ENCODE results near the gene SH3RF3.

DNA sequence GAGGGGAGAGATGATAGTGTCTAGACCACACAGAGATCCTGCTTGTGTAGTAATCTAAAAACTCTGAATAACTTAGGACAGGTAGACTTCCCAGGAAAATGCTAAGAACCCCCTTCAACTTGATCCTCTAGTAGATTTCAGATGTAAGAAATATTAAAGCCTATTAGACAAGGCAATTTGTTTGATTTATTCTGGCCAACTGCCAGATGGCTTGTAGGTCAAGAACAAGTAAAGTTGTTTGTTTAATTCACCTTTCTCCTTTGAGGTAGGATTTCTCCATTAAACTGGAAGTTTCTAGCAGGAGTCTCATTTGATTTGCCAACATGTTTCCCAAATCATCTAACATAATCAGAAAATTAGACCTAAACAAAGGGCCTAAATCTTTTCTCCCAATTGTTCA is 48.6 kb downstream of the SH3RF3 start:
- TF ChIP-seq MCM5 (IDR thresholded peaks at IDR 0.05; ENCODE audit: low read depth) (no peak), C11orf30 (IDR thresholded peaks at IDR 0.05; ENCODE audit: low read depth) (no peak), MTA2 (IDR thresholded peaks at IDR 0.05; ENCODE audit: low read depth) (no peak), CTCF (IDR thresholded peaks at IDR 0.05 in 2 of 3, conservative IDR thresholded peaks at IDR 0.05 in 1 of 3; ENCODE audit: insufficient read depth in 2 of 3, low read depth in 1 of 3, low read length in 3 of 3) (no peak)
